ENCODE results near the gene PRRX1. TPM values are rescaled to one million over a fixed set of nuclear protein-coding genes. Genes with fewer than 3 reads are reported as not detected.

The PRRX1 gene
- total and polyA plus RNA-seq, 12 donors, result 6.8 to 23.4 (median 13.6) TPM

GRCh38 chr1:170700842-170701615, 37.1 kb downstream of the PRRX1 start:
- WGBS, 4 donors, result 79 to 100% (median 93%) methylated on average over 1 of the region's 1 CpG
- DNase-seq, result no peak
- Histone ChIP-seq H3K36me3 (replicated peaks in 1 of 2) (no peaks in the 10 kb centered on the region), H3K27ac (peak overlapping the region in 1 of 5 donors; percentile 55), H3K27me3 (no peaks in the 10 kb centered on the region), H3K4me3 (no peak overlapping the region), H3K9me3 (replicated peaks in 1 of 3) (no peaks in the 10 kb centered on the region), H3K4me1 (replicated peaks in 1 of 2) (no peaks in the 10 kb centered on the region)
- intact Hi-C loops (cut with DNase I), result no loop called here
- TF ChIP-seq CTCF (IDR thresholded peaks at IDR 0.05) (no peak), POLR2A (IDR thresholded peaks at IDR 0.05) (no peak)

GRCh38 chr1:170701962-170702361, 38.0 kb downstream of the PRRX1 start:
- Histone ChIP-seq H3K4me3 (no peak overlapping the region), H3K9me3 (replicated peaks in 1 of 3) (no peaks in the 10 kb centered on the region), H3K27ac (no peak overlapping the region), H3K4me1 (replicated peaks in 1 of 2) (no peaks in the 10 kb centered on the region), H3K27me3 (no peaks in the 10 kb centered on the region), H3K36me3 (replicated peaks in 1 of 2) (no peaks in the 10 kb centered on the region)
- TF ChIP-seq POLR2A (IDR thresholded peaks at IDR 0.05) (no peak), CTCF (IDR thresholded peaks at IDR 0.05) (no peak)
- intact Hi-C loops (cut with DNase I), result no loop called here
- no peak for DNase-seq
- WGBS, 4 donors, result 88 to 92% (median 91%) methylated on average over 12 of the region's 12 CpGs

- Histone ChIP-seq H3K27me3 (no peaks in the 10 kb centered on the region), H3K4me1 (replicated peaks in 1 of 2) (peaks cover 5 to 8% of the 10 kb centered on the region in 2 donors), H3K36me3 (replicated peaks in 1 of 2) (no peaks in the 10 kb centered on the region), H3K4me3 (no peak overlapping the region), H3K27ac (no peak overlapping the region), H3K9me3 (replicated peaks in 1 of 3) (no peaks in the 10 kb centered on the region)
- no peak for DNase-seq
- TF ChIP-seq POLR2A (IDR thresholded peaks at IDR 0.05) (no peak), CTCF (IDR thresholded peaks at IDR 0.05) (no peak)
- WGBS, 4 donors, result 81 to 91% (median 85%) methylated on average over 2 of the region's 2 CpGs
- intact Hi-C loops (cut with DNase I), result no loop called here
Observed at GRCh38 chr1:170703591-170703990, 39.7 kb downstream of the PRRX1 start.

GRCh38 chr1:170704256-170704655, 40.3 kb downstream of the PRRX1 start:
- Histone ChIP-seq H3K36me3 (replicated peaks in 1 of 2) (no peaks in the 10 kb centered on the region), H3K4me1 (replicated peaks in 1 of 2) (peaks cover 7 to 8% of the 10 kb centered on the region in 2 donors), H3K4me3 (no peak overlapping the region), H3K27ac (no peak overlapping the region), H3K27me3 (no peaks in the 10 kb centered on the region), H3K9me3 (replicated peaks in 1 of 3) (no peaks in the 10 kb centered on the region)
- no peak for DNase-seq
- intact Hi-C loops (cut with DNase I), result no loop called here
- WGBS, 4 donors, result 82 to 88% (median 86%) methylated on average over 3 of the region's 3 CpGs
- TF ChIP-seq POLR2A (IDR thresholded peaks at IDR 0.05) (no peak), CTCF (IDR thresholded peaks at IDR 0.05) (no peak)

All from adrenal gland (tissue), 12 donors.